GM12892 (cell line): ENCODE data around the gene TSSC4.

ENCODE experiments used
- DNase-seq: peaks from one replicate; pipeline ENCODE4 v3.0.0; 2011; ENCODE audit not compliant: insufficient read length
- FAIRE-seq: peaks from 2 replicates; lab custom pipeline; 2011; peaks lifted over from hg19 to GRCh38; lab: Jason Lieb, UNC
- POLR2A ChIP-seq: IDR thresholded peaks from 2 replicates; pipeline ENCODE4 v1.6.1; 2011; ENCODE audit warnings: low read depth, low read length, control low read depth
- POLR2AphosphoS5 ChIP-seq: IDR thresholded peaks from 2 replicates; pipeline ENCODE4 v1.6.1; 2011; ENCODE audit warnings: low read depth, low read length, control low read depth
- TAF1 ChIP-seq: IDR thresholded peaks from 2 replicates; pipeline ENCODE4 v1.6.1; 2011; ENCODE audit warnings: low read depth, mild to moderate bottlenecking, control low read depth, low read length, borderline replicate concordance

Gene TSSC4

DNA sequence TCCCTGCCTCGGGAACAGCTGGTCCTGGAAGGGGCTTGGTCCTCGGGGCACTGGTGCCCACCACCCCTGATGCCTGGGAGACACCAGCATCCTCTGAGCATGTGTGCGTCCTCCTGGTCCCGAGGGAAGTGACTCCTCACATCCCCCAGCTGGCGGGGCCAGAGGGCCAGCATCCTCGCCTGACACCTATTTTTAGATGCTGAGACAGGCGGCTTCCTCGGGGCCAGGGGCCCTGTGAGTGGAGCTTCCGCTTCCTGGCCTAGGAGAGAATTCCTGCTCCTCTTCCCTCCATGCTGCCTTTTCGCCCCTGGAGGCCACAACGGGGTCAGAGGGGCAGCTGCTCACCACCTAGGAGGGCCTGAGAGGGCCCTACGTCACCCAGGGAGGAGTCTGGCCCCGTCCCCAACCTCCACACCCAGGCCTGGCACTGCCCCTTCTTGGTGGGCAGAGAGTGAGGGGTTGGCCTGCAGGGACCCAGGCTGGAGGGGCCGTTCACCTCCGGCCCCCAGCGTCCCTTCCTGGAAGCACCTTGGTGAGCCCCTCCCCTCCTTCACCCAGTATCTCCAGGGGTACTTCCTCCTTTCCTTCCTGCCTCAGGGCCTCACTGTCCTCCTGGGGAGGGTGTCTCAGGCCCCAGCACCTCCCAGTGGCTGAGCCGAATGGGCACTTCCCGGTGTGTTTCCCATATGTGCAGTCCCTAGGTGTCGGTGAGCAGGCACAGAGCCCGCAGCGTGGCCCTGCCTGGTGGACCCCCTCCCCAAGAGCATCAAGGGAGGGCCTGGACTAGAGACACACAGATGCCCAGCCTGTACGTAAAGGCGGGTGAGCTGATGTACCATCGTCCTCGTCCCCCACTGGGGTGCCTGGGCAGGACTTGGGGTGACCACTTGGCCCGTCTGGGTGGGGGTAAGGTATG lies 17.4 kb upstream of the TSSC4 start:
- peak; percentile 8; the same call in 1 of the 2 replicates for TF ChIP-seq POLR2AphosphoS5
- no peak for TF ChIP-seq TAF1
- 0 out of 2 replicates have a peak, but pooled peaks have one; percentile 2 for TF ChIP-seq POLR2A
- FAIRE-seq (peak; percentile 88), DNase-seq (no peak)

DNA sequence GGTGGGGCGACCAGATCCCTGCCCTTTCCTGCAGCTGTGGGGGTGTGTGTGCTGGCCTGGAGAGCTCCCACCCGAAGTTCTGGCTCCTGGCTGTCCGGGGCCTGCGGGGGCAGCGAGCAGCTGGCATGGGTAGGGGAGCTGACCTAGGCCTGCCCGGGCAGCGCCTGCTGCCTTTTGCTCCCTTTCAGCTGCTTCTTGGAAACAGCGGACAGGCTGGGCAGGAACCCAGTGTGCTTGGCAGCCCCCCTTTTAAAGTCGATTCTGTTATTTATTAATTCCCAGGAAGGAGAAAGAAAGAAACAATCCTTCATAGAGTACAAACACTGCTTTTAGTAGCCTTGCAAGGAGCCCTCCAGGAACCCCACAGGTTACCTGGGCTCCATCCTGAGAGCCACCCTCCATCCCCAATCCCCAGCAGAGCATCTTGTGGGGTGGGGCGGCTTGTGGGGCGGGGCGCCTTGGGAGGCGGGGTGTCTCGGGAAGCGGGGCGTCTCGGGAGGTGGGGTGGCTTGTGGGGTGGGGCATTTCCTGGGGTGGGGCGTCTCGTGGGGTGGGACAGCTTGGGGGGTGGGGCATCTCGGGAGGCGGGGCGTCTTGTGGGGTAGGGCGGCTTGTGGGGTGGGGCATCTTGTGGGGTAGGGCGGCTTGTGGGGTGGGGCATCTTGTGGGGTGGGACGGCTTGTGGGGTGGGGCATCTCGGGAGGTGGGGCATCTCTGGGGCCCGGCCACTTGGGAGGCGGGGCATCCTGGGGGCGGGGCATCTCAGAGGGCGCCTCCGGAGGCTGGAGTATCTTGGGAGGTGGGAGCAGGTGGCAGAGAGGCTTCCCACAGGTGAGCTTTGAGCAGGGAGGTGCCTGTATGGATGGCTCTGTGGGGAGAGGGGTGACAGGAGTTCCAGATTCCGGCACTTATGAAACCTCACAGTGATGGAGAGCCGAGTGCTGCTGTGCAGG lies 16.4 kb upstream of the TSSC4 start:
- DNase-seq, result peak; percentile 66
- TF ChIP-seq TAF1 (no peak), POLR2AphosphoS5 (no peak), POLR2A (no peak)
- FAIRE-seq, result no peak

DNA sequence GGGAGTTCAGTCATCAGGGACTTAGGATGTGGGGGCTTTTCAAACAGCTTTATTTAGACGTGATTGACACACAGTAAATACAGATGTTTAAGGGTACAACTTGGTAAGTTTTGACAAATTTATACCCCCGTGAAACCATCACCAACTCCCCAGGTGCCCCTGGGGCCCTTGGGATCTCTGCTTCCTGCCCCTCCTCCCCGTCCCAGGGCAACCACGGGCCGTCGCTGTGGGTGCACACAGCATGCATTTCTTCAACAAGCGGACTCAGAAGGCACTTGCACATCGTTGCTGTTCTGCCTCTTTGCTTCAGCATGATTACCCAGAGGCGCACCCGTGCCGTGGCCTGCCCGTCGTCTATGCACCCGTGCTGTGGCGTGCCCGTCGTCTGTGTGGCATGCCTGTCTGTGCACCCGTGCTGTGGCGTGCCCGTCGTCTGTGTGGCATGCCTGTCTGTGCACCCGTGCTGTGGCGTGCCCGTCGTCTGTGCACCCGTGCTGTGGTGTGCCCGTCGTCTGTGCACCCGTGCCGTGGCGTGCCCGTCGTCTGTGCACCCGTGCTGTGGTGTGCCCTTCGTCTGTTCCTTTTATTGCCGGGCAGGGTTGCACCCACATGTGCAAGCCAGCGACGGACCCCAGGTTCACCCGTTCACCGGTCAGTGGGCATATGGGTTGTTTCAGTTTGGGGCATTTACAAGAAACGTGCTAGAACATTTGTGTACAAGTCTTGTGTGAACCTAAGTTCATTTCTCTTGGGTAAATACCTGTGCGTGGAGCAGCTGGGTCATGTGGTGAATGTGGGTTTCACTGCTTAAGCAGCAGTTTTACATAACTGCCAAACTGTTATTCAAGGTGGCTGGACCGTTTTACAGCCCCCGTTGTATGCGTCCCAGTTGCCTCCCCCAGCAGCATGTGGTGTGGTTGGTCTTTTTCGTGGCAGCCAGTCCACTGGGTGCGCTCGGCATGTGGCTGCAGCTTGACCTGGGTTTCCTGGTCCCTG lies 15.1 kb upstream of the TSSC4 start:
- FAIRE-seq (peak; percentile 95), DNase-seq (no peak)
- TF ChIP-seq POLR2A, result no peak
- TF ChIP-seq POLR2AphosphoS5, result no peak
- no peak for TF ChIP-seq TAF1

DNA sequence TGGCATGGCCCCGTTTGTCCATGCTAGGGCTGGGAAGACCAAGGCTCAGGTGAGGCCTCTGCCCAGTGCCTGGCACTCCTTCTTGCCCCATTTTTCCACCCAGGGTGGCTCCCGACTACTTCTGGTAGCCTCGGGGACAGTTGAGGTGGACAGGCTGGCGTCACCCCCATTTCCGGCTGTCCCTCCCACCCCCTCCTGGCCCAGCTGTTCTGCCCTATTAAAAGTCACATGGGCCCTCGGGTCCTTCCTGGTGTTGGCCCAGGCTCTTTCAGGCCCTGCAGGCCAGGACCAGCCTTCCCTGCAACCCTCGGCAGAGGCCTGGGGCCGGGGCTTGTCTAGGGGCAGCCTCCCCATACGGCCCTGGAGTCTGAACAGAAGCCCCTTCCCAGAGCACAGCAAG lies 14.0 kb upstream of the TSSC4 start:
- no peak for DNase-seq
- TF ChIP-seq TAF1 (no peak), POLR2AphosphoS5 (no peak), POLR2A (no peak)
- FAIRE-seq, result peak; percentile 40

DNA sequence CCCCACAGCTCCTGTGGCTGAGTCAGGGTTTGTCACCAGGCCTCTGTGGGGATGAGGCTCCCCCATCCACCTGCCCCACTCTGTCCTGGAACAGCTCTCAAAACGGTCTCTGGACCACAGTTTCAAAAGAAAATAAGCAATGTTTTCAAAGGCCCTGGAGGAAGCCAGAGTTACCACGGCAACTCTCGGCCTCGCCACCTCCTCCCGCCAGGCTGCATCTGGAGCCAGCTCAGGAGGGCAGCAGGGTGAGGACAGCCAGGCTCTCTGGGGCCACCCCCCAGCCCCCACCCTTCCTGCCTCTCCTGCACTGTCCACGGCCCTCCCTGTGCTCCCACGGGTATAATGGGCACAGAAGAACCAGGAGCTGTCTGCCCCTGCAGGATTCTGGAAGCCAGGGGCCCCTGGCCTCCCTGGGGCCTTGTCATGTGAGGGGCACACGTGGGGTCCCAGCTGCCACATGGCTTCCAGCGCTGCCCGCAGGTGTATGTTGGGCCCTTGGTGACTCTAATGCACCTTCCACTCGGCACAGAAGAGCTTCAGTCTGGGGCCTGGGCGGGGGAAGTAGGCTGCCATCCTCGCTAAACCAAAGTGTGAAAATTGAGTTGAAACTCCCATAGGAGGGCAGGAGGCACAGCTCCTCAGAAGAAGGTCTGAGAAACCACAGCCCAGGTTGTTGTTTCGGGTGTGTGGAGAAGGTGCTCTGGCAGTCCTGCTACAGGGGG lies 13.1 kb upstream of the TSSC4 start:
- TF ChIP-seq POLR2AphosphoS5, result no peak
- no peak for TF ChIP-seq POLR2A
- no peak for TF ChIP-seq TAF1
- no peak for DNase-seq
- FAIRE-seq, result peak; percentile 84

DNA sequence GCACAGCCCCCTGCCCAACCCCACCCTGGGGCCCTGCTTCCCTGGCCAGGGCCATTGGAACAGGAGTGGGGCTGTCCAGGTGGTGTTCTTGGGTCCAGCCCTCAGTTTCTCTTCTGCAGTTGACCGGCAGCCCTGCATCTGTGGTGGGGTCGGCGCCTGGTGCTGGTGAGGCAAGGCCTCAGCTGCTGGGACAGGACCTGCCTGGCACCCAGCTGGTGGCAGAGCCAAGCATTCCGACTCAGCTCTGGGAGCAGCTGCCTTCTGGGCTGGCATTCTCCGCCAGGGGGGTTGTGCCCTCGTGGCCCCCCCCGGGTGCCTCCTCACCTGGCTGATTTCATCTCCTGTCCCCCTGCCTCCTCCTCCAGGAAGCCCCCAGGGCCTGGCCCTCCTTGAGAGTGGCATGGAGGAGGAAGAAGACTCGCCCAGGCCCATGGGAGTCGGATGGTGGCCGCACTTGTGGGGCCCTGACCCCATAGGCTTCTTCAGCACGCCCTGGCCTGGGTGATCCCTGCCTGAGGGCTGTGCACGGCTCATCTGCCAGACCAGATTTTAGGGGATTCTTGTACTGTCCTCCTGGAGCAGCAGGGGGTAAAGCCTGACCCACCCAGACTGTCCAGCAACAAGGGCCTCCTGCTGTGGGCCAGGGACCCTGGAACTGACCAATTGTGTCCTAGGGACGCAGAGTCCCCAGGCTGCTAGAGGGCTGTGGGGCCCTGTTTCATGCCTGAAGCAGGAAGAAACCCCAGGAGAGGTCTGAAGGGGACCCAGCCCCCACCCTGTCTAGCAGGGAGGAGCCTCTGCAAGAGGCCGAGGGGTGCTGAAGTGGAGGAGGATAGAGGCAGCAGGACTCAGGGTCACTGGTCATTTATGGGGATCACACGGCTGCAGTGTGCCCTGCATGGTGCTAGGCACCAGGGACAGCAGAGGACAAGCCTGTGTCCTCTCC lies 11.8 kb upstream of the TSSC4 start:
- TF ChIP-seq TAF1, result no peak
- DNase-seq (no peak), FAIRE-seq (no peak)

DNA sequence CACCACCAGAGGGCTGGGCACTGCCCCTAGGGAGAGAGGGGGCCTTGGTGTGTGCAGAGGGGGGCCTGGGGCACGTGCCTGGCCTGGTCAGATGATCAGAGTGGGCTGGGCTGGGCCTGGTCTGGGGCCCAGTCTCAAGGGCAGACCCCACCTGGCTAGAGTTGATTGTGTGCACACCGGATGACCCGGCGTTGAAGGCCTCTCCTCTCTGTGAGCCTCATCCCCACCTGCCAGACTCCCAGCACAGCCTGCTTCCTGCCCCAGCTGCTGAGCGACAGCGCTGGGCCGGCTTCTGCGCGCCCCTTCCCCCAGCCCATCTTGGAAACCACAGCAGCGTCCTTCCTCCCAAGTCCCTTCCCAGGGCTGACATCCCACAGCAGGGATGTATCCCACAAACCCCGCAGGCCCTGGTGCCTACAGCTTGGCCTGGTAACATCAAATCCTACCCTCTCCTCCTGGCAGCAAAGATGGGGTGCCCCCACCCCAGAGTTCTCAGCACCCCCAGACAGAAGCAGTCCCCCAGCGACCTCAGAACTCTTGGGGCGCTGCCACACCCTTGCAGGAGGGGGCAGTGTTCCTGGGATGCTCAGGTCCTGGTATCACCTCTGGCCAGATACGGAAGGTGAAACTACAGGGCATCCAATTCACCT lies 11.0 kb upstream of the TSSC4 start:
- TF ChIP-seq POLR2AphosphoS5 (no peak), TAF1 (no peak), POLR2A (no peak)
- DNase-seq (no peak), FAIRE-seq (peak; percentile 77)

DNA sequence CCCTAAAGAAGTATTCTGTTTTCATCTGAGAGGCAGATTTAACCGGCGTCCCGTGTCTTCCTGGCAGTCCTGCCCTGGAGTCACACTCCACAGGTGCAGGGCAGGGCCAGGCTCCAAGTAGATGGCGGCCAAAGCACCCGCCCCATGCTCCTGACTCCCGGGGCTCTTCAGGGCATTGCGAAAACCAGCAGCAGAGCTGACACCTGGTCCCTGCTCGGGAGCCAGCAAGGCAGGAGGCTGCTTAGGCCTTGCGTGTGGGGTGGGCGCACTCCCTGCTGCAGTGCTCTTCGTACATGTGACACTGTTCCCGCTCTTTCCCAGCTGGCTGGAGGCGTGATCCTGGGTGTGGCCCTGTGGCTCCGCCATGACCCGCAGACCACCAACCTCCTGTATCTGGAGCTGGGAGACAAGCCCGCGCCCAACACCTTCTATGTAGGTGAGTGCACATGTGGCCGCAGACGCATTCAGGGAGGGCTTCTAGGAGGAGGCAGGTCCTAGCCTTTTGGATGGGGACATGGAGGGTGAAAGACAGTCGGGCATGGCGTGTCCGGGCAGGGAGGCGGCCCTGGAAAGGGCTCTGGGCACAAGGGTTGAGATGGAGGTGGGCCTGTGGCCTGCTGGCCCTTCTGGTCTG lies 10.3 kb upstream of the TSSC4 start:
- DNase-seq, result no peak
- TF ChIP-seq POLR2A (no peak), POLR2AphosphoS5 (peak; percentile 58)
- no peak for FAIRE-seq

DNA sequence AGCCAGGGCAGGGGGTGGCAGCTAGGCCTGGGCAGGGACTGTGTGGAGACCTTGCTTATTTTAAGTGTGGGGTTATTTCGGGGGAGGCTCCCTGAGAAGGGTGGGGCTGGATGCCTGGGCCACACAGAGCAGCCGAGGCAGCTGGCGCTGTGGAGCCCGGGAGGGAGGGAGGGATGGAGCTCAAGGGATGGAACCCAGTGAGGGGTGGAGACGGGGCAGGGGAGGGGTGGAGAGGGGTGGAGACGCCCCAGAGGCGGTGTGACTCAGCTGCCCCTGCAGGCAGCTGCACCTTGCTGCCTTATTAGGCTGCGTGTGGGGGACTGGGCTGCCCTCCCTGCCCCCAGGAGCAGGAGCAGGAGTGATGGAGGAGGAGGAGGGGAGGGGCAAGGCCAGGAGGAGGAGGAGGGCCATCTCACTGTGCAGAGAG lies 9.8 kb upstream of the TSSC4 start:
- no peak for TF ChIP-seq POLR2A
- no peak for TF ChIP-seq POLR2AphosphoS5
- TF ChIP-seq TAF1, result no peak
- DNase-seq, result no peak
- no peak for FAIRE-seq
